ENCODE results near the gene TLCD3B. TPM values are rescaled to one million over a fixed set of nuclear protein-coding genes. Genes with fewer than 3 reads are reported as not detected.
A peak's percentile ranks its signal among the peaks of the same experiment; 100 is the strongest.

TLCD3B gene
- total RNA-seq, 6 donors from 2014 or later: 0.14 TPM; not detected in 5

DNA sequence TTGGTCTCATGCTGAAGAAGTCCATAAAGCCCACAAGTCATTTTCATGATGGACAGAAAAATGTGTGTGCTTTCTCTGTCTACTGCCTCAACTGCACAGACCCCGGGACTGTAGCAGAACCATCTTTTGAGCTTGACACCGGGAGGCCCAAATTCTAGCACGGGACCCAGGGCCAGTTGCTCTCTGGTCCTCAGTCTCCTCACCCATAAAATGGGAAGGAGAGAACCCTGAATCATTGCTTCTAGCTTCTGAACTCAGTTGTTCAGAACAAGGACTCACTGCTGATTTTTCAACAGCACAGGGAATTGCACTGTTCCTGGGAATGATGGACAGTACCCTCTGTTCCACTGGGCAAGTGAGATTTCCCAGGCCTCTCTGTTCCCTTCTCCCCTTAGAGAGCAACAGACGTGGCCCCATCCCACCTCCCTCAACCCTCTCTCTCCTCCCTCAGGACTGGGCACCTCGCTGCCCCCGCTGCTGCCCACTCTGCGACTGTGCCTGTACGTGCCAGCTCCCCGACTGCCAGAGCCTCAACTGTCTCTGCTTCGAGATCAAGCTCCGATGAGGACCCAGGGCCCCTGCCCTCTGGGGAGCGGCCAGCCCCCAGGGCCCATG lies 32.3 kb upstream of the TLCD3B start:
- no peak for DNase-seq
- TF ChIP-seq CTCF (IDR thresholded peaks at IDR 0.05): no peak
- TF ChIP-seq EP300 (IDR thresholded peaks at IDR 0.05): no peak
- no peak for TF ChIP-seq POLR2A (IDR thresholded peaks at IDR 0.05)
- no peak for TF ChIP-seq POLR2AphosphoS5 (IDR thresholded peaks at IDR 0.05)
- H3K4me1 ChIP-seq: peaks cover 25 to 36% (median 29%) of the 10 kb centered on the region in 4 donors
- H3K4me3 ChIP-seq: peak overlapping the region in 3 of 4 donors; percentile 74 to 99 (median 78)
- H3K27me3 ChIP-seq: no peaks in the 10 kb centered on the region
- peak overlapping the region; percentile 96 to 98 (median 97) for H3K27ac ChIP-seq
- peaks cover 9 to 16% (median 14%) of the 10 kb centered on the region in 4 donors for H3K36me3 ChIP-seq
- no peaks in the 10 kb centered on the region for H3K9me3 ChIP-seq
- no peak for ATAC-seq (ENCODE audit: low FRiP score in 2 of 2)
- WGBS, 2 donors: 67 to 70% methylated on average over 10 to 12 of the region's 12 CpGs

DNA sequence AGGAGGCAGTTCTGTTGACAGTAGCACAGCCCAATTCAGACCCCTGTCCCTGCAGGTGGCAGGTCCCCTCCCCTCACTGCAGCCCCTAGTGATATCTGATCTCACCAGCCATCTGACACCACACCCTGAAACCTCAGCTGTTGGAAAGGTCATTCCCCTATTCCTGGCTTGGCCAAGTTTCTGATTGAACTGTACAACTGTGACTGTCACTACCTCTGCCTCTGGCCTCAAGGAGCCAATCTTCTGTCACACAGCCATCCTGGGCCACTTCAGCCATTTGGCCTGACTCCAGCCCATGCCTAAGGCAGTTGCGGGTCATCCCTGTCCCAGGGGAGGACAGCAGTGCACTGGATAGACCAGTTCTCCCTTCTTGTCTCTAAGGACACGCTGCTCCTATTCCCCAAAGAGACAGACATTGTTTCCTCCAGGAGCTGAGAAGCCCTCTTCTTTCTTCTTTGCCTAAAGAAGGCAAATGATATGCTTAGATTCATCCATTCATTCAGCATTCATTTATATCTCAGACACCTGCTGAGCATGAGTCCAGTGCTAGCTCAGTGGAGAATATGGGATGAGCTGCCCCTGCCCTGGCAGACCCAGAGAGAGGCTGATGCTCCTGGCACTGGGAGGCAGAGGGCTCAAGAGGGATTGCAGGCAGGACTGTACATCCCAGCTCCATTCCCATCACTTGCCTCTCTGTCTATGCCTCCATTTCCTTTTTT lies 29.9 kb upstream of the TLCD3B start:
- H3K27ac ChIP-seq: no peak overlapping the region
- WGBS, 2 donors: 53 to 69% methylated on average over 2 of the region's 2 CpGs
- DNase-seq (no peak), ATAC-seq (ENCODE audit: low FRiP score in 2 of 2) (no peak)
- no peaks in the 10 kb centered on the region for H3K9me3 ChIP-seq
- H3K36me3 ChIP-seq: no peaks in the 10 kb centered on the region
- peaks cover 9 to 17% (median 11%) of the 10 kb centered on the region in 4 donors for H3K4me1 ChIP-seq
- H3K4me3 ChIP-seq: no peak overlapping the region
- H3K27me3 ChIP-seq: no peaks in the 10 kb centered on the region
- no peak for TF ChIP-seq CTCF (IDR thresholded peaks at IDR 0.05)
- no peak for TF ChIP-seq POLR2AphosphoS5 (IDR thresholded peaks at IDR 0.05)
- TF ChIP-seq EP300 (IDR thresholded peaks at IDR 0.05): no peak
- TF ChIP-seq POLR2A (IDR thresholded peaks at IDR 0.05): no peak

DNA sequence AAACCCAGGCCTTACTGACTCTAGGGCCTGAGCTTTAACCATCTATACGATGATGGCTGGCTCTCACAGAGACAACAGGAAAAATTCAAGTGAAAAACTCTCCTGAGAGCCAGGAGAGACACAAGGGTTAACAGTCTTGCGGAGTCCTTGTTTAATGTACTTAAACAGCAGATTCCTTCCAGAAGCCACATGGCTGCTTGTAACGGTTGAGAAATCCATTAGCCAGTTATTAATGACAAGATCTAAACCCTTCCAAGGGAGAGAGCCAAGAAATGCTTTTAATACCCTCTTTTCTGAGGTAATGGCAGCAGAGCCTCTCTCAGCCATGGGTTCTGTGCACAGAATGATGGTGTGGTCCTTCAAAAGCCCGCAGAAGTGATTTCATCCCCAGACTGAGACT lies 29.3 kb upstream of the TLCD3B start:
- WGBS, 2 donors: 71 to 83% methylated on average over 4 of the region's 4 CpGs
- Histone ChIP-seq H3K27ac (no peak overlapping the region), H3K4me3 (no peak overlapping the region), H3K4me1 (peaks cover 9 to 17% (median 11%) of the 10 kb centered on the region in 4 donors), H3K36me3 (no peaks in the 10 kb centered on the region), H3K9me3 (no peaks in the 10 kb centered on the region), H3K27me3 (no peaks in the 10 kb centered on the region)
- ATAC-seq (ENCODE audit: low FRiP score in 2 of 2) (no peak), DNase-seq (no peak)
- no peak for TF ChIP-seq POLR2A (IDR thresholded peaks at IDR 0.05)
- no peak for TF ChIP-seq POLR2AphosphoS5 (IDR thresholded peaks at IDR 0.05)
- TF ChIP-seq CTCF (IDR thresholded peaks at IDR 0.05): no peak
- TF ChIP-seq EP300 (IDR thresholded peaks at IDR 0.05): no peak

- H3K27me3 ChIP-seq: no peaks in the 10 kb centered on the region
- no peaks in the 10 kb centered on the region for H3K9me3 ChIP-seq
- DNase-seq (peak in 1 of 2 donors; percentile 65), ATAC-seq (ENCODE audit: low FRiP score in 2 of 2) (peak in 1 of 2 donors; percentile 52)
- WGBS, 2 donors: 42 to 50% methylated on average over 10 of the region's 10 CpGs
- H3K4me1 ChIP-seq: peaks cover 9 to 21% (median 17%) of the 10 kb centered on the region in 4 donors
- no peak overlapping the region for H3K4me3 ChIP-seq
- no peak overlapping the region for H3K27ac ChIP-seq
- no peaks in the 10 kb centered on the region for H3K36me3 ChIP-seq
- peak in 2 of 6 experiments; percentile 14 to 31 for TF ChIP-seq CTCF (IDR thresholded peaks at IDR 0.05)
- TF ChIP-seq POLR2A (IDR thresholded peaks at IDR 0.05): no peak
Observed at GRCh38 chr16:30054959-30055553, 24.0 kb upstream of the TLCD3B start.

Data from upper lobe of left lung (tissue), 6 donors.